Astrocyte (in vitro differentiated cells and primary cell): Measurements from ENCODE around the gene MRPL22. TPM values are rescaled to one million over a fixed set of nuclear protein-coding genes. Genes with fewer than 3 reads are reported as not detected.

Source experiments
- DNase-seq: peaks from one replicate; pipeline ENCODE4 v3.0.0-alpha.2; 2010; ENCODE audit warnings: low read depth
- FAIRE-seq: peaks from 2 replicates; lab custom pipeline; 2011; peaks lifted over from hg19 to GRCh38; lab: Jason Lieb, UNC
- H2AFZ ChIP-seq: 2 replicates; pipeline ENCODE4 v1.6.0; 2012; ENCODE audit warnings: low read depth, low read length, inconsistent platforms
- H3K27ac ChIP-seq: 2 replicates; pipeline ENCODE4 v1.5.1; 2011; ENCODE audit warnings: low read depth, low read length, inconsistent platforms
- H3K27me3 ChIP-seq: 2 replicates; pipeline ENCODE4 v1.6.0; 2011; ENCODE audit warnings: low read length, inconsistent platforms; ENCODE audit not compliant: insufficient read depth
- H3K36me3 ChIP-seq: 2 replicates; pipeline ENCODE4 v1.5.1; 2011; ENCODE audit warnings: low read length, inconsistent platforms; ENCODE audit not compliant: insufficient read depth
- H3K4me1 ChIP-seq: 2 replicates; pipeline ENCODE4 v1.5.1; 2011; ENCODE audit warnings: low read length, inconsistent platforms; ENCODE audit not compliant: insufficient read depth
- H3K4me2 ChIP-seq: 2 replicates; pipeline ENCODE4 v1.6.0; 2012; ENCODE audit warnings: low read length, inconsistent platforms
- H3K4me3 ChIP-seq: 2 replicates; pipeline ENCODE4 v1.5.1; 2011; ENCODE audit warnings: low read depth, mild to moderate bottlenecking, low read length, inconsistent platforms; ENCODE audit not compliant: insufficient read depth
- H3K79me2 ChIP-seq: 2 replicates; pipeline ENCODE4 v1.6.0; 2012; ENCODE audit warnings: mild to moderate bottlenecking, low read length, inconsistent platforms; ENCODE audit not compliant: insufficient read depth
- H3K9ac ChIP-seq: 2 replicates; pipeline ENCODE4 v1.6.0; 2012; ENCODE audit warnings: mild to moderate bottlenecking, low read length, inconsistent platforms
- H3K9me3 ChIP-seq: 2 replicates; pipeline ENCODE4 v1.5.1; 2012; ENCODE audit warnings: low read depth, mild to moderate bottlenecking, low read length, inconsistent platforms; ENCODE audit not compliant: insufficient read depth
- H4K20me1 ChIP-seq: 2 replicates; pipeline ENCODE4 v1.6.0; 2012; ENCODE audit warnings: low read length, inconsistent platforms; ENCODE audit not compliant: insufficient read depth
- H3K27ac Mint-ChIP-seq: one replicate; pipeline ENCODE4 v1.8.0; 2021; ENCODE audit warnings: mild to moderate bottlenecking, mixed read lengths; ENCODE audit not compliant: unreplicated experiment
- H3K27me3 Mint-ChIP-seq: one replicate; pipeline ENCODE4 v1.8.0; 2021; ENCODE audit warnings: low read depth, mixed read lengths; ENCODE audit not compliant: unreplicated experiment
- H3K36me3 Mint-ChIP-seq: one replicate; pipeline ENCODE4 v1.8.0; 2021; ENCODE audit warnings: low read depth, mixed read lengths; ENCODE audit not compliant: unreplicated experiment
- H3K4me1 Mint-ChIP-seq: one replicate; pipeline ENCODE4 v1.8.0; 2021; ENCODE audit warnings: low read depth, mixed read lengths; ENCODE audit not compliant: unreplicated experiment
- H3K4me3 Mint-ChIP-seq: one replicate; pipeline ENCODE4 v1.8.0; 2021; ENCODE audit warnings: mild to moderate bottlenecking, moderate library complexity, mixed read lengths; ENCODE audit not compliant: unreplicated experiment
- H3K9me3 Mint-ChIP-seq: one replicate; pipeline ENCODE4 v1.8.0; 2021; ENCODE audit warnings: mild to moderate bottlenecking, mixed read lengths; ENCODE audit not compliant: unreplicated experiment
- EZH2 ChIP-seq: IDR thresholded peaks from 2 replicates; pipeline ENCODE4 v1.6.1; 2012; ENCODE audit warnings: mild to moderate bottlenecking, low read length, inconsistent platforms; ENCODE audit not compliant: insufficient read depth
- total RNA-seq: library from RNA; stranded (reverse); gene quantifications from 2 replicates; pipeline ENCODE4 v1.2.1, GENCODE V29; 2021
- TF ChIP-seq, protein P1 (sequence below): IDR thresholded peaks from 2 replicates; pipeline ENCODE4 v1.5.1; 2011; ENCODE audit warnings: low read depth, mild to moderate bottlenecking, inconsistent platforms, low read length, moderate library complexity; ENCODE audit not compliant: insufficient read depth

MRPL22 gene
- total RNA-seq, 1 donor from 2014 or later = 49.1 TPM

- no peak overlapping the region for H3K9ac ChIP-seq
- H3K9me3 Mint-ChIP-seq = no peaks in the 10 kb centered on the region
- FAIRE-seq (no peak), DNase-seq (no peak)
- H3K4me1 Mint-ChIP-seq = no peaks in the 10 kb centered on the region
- H3K36me3 Mint-ChIP-seq = peaks cover 25% of the 10 kb centered on the region
- no peak overlapping the region for H3K4me3 Mint-ChIP-seq
- H3K36me3 ChIP-seq = peaks cover 67% of the 10 kb centered on the region
- no peak overlapping the region for H2AFZ ChIP-seq
- no peak overlapping the region for H3K27ac Mint-ChIP-seq
- no peak overlapping the region for H3K27ac ChIP-seq
- H3K27me3 Mint-ChIP-seq = no peaks in the 10 kb centered on the region
- no peaks in the 10 kb centered on the region for H4K20me1 ChIP-seq
- H3K79me2 ChIP-seq = no peaks in the 10 kb centered on the region
- no peaks in the 10 kb centered on the region for H3K4me1 ChIP-seq
- no peaks in the 10 kb centered on the region for H3K9me3 ChIP-seq
- no peak overlapping the region for H3K4me2 ChIP-seq
- no peak overlapping the region for H3K4me3 ChIP-seq
- no peaks in the 10 kb centered on the region for H3K27me3 ChIP-seq
- no peak for TF ChIP-seq EZH2
- TF ChIP-seq, protein P1, sequence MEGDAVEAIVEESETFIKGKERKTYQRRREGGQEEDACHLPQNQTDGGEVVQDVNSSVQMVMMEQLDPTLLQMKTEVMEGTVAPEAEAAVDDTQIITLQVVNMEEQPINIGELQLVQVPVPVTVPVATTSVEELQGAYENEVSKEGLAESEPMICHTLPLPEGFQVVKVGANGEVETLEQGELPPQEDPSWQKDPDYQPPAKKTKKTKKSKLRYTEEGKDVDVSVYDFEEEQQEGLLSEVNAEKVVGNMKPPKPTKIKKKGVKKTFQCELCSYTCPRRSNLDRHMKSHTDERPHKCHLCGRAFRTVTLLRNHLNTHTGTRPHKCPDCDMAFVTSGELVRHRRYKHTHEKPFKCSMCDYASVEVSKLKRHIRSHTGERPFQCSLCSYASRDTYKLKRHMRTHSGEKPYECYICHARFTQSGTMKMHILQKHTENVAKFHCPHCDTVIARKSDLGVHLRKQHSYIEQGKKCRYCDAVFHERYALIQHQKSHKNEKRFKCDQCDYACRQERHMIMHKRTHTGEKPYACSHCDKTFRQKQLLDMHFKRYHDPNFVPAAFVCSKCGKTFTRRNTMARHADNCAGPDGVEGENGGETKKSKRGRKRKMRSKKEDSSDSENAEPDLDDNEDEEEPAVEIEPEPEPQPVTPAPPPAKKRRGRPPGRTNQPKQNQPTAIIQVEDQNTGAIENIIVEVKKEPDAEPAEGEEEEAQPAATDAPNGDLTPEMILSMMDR = no peak
Observed at GRCh38 chr5:154898210-154898609, 42.7 kb upstream of the MRPL22 start.

GRCh38 chr5:154899151-154899816 lies 41.6 kb upstream of the MRPL22 start:
- no peaks in the 10 kb centered on the region for H3K79me2 ChIP-seq
- H4K20me1 ChIP-seq = no peaks in the 10 kb centered on the region
- H3K36me3 Mint-ChIP-seq = peaks cover 23% of the 10 kb centered on the region
- H3K4me3 Mint-ChIP-seq = no peak overlapping the region
- H3K27ac ChIP-seq = no peak overlapping the region
- no peaks in the 10 kb centered on the region for H3K9me3 ChIP-seq
- no peaks in the 10 kb centered on the region for H3K4me1 ChIP-seq
- no peak overlapping the region for H3K4me2 ChIP-seq
- TF ChIP-seq EZH2 = no peak
- TF ChIP-seq, protein P1 = no peak
- FAIRE-seq = no peak
- H2AFZ ChIP-seq = no peak overlapping the region
- H3K27me3 Mint-ChIP-seq = no peaks in the 10 kb centered on the region
- DNase-seq = no peak
- no peak overlapping the region for H3K27ac Mint-ChIP-seq
- H3K9me3 Mint-ChIP-seq = no peaks in the 10 kb centered on the region
- no peaks in the 10 kb centered on the region for H3K27me3 ChIP-seq
- no peak overlapping the region for H3K9ac ChIP-seq
- no peak overlapping the region for H3K4me3 ChIP-seq
- H3K36me3 ChIP-seq = peaks cover 67% of the 10 kb centered on the region
- H3K4me1 Mint-ChIP-seq = no peaks in the 10 kb centered on the region

DNA sequence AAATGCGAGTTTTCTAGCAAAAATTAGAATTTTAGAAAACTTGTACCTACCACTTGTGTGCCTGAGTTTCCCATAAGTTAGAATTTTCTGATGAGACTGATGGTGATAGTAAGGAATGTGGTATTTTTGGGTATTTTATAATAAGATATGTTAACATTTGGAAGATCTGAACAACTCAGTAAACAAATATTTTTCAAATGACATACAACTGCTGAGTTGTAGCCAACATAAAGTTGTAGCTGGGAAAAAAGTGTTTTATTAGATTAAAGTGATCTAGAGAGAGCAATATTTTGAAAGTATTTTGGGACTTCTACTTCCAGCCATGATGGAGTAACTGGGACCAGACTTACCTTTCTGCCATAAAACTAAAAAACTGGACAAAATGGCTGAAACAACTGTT lies 40.8 kb upstream of the MRPL22 start:
- no peaks in the 10 kb centered on the region for H3K4me1 Mint-ChIP-seq
- DNase-seq (no peak), FAIRE-seq (no peak)
- no peaks in the 10 kb centered on the region for H3K27me3 Mint-ChIP-seq
- Histone ChIP-seq H3K9me3 (no peaks in the 10 kb centered on the region), H3K27ac (no peak overlapping the region), H3K4me1 (no peaks in the 10 kb centered on the region), H3K9ac (no peak overlapping the region), H3K36me3 (peaks cover 68% of the 10 kb centered on the region), H3K4me2 (no peak overlapping the region), H3K4me3 (no peak overlapping the region), H4K20me1 (no peaks in the 10 kb centered on the region), H3K27me3 (no peaks in the 10 kb centered on the region), H2AFZ (no peak overlapping the region), H3K79me2 (no peaks in the 10 kb centered on the region)
- H3K4me3 Mint-ChIP-seq = no peak overlapping the region
- H3K27ac Mint-ChIP-seq = no peak overlapping the region
- no peaks in the 10 kb centered on the region for H3K9me3 Mint-ChIP-seq
- peaks cover 23% of the 10 kb centered on the region for H3K36me3 Mint-ChIP-seq
- no peak for TF ChIP-seq EZH2
